Inflammatory macrophage treated with lipopolysaccharide for 1 hour (primary cell): Measurements from ENCODE around the gene SYNE2.

Experiments
- DNase-seq, 2 donors: peaks; one replicate each; pipeline ENCODE4 v3.0.0-alpha.2; 2020 to 2022

The SYNE2 gene

DNA sequence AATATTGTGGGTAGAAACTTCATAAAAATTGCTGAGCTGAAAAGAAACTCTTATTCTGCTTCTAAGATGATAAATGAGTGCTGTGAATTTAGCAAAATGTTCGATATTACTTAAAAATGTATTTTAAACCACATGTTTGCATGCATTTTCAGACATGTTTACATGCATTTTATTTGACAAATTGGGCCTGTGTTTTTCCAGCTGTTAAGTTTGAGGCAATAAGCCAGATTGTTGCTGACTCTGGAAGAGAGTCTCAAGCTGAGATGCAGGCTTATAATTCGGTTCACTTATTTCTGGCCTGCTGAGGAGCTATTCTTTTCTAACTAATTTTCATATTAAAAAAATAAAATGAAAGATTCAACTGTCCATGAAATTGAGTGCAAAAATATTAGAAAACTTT lies 110.1 kb downstream of the SYNE2 start:
- DNase-seq: no peak

DNA sequence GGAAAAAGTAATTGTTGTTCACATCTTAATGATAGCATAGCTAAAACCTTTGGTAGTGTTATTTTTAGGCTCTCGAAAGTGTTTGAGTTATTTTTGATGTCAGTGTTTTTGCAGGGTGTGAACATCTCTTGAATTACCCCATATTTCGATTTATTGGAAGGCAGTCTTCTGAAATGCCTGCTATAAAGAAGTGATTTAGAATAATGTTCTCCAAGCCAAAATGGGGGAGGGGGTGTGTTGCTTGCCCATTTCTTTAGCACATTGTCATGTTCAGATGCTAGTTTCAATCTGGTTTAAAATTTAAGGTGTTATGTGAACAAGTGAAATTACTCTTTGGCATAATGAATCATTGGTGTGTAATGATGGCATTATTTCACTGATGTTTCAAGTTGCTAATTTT lies 110.6 kb downstream of the SYNE2 start:
- no peak for DNase-seq

- DNase-seq: no peak
Observed at GRCh38 chr14:63964113-63964512, 111.3 kb downstream of the SYNE2 start.

DNA sequence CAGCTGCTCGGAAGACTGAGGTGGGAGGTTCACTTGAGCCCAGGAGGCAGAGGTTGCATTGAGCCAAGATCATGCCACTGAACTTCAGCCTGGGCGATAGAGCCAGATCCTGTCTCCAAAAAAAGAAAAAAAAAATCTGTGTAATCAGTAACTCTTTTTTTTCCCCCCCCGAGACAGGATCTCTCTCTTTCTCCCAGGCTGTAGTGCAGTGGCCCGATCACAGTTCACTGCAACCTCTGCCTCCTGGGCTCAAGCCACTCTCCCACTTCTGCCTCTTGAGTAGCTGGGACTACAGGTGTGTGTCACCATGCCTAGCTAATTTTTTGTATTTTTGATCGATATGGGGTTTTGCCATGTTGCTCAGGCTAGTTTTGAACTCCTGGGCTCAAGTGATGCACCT lies 113.6 kb downstream of the SYNE2 start:
- no peak for DNase-seq

DNA sequence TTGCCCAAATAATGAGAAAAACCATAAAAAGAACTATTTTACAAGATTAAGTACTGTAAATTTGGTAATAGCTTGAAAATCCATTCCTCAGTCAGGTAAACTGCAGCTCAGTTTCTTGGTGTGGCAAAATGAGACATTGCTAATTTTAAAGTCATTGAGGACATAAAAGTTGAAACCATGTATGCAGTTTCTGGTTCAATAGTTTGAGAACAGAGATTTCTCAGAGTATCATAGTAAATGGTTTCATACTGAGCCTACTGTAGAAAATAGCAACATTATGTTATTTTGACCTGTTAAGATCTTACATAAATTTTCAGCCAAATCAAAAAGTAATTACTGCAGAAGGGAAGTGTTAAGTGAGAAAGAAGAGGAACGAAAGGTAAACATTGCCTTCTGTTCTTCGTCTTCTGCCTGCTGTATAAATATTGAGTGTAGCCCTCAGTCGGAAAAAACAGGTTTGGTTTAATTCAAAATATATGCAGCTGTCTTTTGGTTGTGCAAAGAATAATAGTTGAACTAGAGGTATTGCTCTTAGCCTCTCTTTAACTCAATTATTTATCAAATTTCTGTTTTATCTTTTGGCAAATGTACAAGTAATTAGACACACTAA lies 119.6 kb downstream of the SYNE2 start:
- no peak for DNase-seq

GRCh38 chr14:63974176-63974575 lies 121.4 kb downstream of the SYNE2 start:
- no peak for DNase-seq

DNA sequence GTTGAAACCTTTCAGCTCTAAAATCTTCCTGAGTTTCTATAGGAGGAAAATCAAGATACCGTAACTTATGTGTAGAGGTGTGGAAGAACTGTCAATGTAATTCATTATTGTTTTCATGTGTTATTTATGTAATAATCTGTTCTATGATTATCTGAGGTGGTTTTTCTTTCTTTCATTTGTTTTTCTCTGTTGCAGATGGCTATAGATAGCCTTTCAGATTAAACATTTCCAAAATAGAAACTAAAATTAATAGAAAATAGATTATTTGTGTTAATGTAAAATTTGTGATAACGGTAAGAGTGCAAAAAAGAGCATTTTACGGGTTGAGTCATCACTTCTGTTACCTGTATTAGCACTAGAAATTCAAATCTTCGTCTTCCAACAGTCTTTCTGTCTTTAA lies 128.8 kb downstream of the SYNE2 start:
- no peak for DNase-seq

DNA sequence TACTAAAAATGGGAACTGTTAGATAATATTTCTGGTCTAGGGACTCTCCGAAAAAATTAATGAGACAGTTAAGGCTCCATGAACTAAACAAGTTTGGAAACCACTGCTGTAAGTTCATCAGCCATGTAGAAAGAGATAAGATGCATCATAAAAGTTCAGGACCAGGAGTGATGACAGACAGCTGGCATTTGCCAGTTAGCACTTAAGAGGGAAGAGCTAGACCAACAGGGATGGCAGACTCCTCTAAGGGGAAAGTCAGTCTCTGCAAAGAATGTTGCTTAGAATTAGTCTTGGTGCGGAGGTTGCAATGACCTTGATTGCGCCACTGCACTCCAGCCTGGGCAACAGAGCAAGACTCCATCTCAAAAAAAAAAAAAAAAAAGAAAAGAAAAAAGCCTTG lies 129.4 kb downstream of the SYNE2 start:
- DNase-seq: no peak

DNA sequence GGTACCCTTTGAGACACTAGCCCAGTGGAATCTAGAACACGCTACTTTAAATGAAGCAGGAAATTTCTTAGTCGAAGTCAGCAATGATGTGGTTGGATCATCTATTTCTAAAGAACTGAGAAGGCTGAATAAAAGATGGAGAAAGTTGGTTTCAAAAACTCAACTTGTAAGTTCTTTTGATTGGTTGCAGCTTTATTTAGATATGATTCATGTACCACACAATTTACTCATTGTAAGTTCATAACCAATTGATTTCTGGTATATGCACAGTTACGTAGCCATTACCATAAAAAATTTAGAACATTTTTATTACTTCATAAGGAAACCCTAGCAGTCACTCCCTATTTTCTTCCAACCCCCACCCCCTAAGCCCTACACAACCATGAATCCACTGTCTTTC lies 129.8 kb downstream of the SYNE2 start:
- no peak for DNase-seq

DNA sequence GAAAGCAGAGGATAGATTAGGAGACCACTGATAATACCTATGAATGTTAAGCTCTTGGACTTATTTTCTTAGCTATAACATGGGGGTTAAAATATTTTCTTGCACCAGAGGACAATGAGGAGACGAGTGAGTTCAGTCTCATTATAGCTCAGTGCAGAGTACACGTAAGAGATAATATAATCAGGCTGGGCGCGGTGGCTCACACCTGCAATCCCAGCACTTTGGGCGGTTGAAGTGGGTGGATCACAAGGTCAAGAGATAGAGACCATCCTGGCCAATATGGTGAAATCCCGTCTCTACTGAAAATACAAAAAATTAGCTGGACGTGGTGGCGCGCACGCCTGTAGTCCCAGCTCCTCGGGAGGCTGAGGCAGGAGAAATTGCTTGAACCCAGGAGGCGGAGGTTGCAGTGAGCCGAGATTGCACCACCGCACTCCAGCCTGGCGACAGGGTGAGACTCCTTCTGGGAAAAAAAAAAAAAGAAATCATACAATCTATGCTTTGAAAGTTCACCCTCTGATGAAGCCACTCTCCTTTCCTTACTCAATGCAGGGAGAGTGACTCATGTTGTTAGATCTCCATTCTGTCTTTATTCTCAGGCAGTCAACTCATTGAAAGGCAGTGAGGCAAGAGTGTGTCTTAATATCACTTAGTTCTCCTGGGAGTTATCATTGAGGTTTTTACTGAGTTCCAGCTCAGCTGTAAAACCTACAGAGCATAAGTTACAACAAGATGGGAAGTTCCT lies 134.2 kb downstream of the SYNE2 start:
- no peak for DNase-seq

GRCh38 chr14:63988579-63988978 lies 135.8 kb downstream of the SYNE2 start:
- no peak for DNase-seq

- DNase-seq: no peak
Observed at GRCh38 chr14:63991833-63992232, 139.0 kb downstream of the SYNE2 start.

- no peak for DNase-seq
Observed at GRCh38 chr14:63992858-63993257, 140.1 kb downstream of the SYNE2 start.

DNA sequence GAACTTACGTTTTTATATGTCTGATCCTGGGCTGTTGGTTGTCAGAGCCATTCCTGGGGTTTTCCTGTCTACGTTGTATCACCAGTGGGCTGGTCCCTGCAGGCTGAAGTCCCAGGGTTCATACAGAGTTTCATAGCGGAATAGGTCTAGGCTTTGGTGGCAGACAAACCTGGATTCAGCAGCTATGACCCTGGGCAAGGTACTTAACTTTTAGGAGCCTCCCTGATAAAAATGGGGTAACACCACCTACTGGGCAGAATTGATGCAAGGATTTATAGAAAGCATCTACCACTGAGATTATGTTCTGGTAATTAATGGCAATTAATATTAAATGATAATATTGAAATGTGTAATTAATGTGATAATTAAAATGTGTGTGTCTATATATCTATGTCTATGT lies 141.2 kb downstream of the SYNE2 start:
- no peak for DNase-seq

GRCh38 chr14:63995285-63995684 lies 142.5 kb downstream of the SYNE2 start:
- DNase-seq: no peak

DNA sequence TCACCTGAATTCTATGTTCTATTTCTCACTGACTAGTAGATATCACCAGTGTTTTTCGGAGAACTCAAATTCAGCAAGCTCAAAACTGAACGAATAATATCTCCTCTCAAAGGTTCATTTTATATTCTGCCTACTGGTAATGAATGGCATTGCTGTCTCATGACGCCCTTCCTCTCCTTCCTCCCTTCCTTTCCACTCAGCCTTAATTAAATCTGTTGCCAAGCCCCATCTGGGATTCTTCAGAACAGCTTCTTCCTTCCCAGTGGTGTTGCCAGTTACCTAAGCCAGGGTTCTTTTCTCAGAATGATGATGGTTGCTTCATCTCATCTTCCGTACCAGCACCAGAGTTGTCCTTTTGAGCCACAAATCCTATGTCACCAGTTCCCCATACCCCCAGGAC lies 143.2 kb downstream of the SYNE2 start:
- no peak for DNase-seq

- no peak for DNase-seq
Observed at GRCh38 chr14:63996625-63997220, 143.9 kb downstream of the SYNE2 start.

GRCh38 chr14:64000749-64001148 lies 147.9 kb downstream of the SYNE2 start:
- no peak for DNase-seq

DNA sequence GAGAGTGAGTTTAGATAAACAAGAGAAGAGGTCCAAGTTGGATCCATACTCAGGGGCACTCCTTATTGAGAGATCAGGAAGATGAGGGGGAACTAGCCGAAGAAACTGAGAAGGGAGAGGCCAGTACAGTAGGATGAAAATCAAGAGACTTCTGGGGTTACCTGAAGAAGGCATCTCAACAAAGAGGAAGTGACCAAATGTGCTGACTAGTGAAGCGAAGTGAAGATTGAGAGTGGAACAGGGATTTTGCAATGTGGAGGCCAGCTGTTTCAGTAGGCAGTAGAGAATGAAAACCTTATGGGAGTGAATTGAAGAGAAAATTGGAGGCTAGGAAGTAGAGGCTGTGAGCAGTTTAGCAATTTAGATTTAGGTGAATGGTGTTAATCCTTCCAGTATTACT lies 153.0 kb downstream of the SYNE2 start:
- no peak for DNase-seq

- no peak for DNase-seq
Observed at GRCh38 chr14:64008016-64008415, 155.2 kb downstream of the SYNE2 start.

GRCh38 chr14:64012003-64012402 lies 159.2 kb downstream of the SYNE2 start:
- no peak for DNase-seq

DNA sequence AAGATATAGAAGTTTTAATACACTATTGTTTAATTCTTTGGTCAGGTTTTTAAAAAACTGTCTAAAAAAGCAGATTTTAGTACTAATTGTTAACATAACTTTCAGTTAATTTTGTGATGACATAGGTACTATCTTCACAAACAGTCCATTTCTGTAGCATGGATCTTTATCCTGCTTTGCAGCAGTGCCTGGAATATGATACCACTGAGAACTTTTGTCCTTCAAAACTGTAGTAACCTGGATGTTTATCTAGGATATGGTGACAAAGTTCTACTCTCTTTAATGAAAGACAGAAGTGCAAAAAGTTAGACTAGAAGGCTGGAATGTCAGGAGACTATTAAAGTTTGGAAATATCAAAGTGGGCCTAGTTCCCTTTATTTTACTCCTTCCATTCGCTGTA lies 159.9 kb downstream of the SYNE2 start:
- DNase-seq: no peak

DNA sequence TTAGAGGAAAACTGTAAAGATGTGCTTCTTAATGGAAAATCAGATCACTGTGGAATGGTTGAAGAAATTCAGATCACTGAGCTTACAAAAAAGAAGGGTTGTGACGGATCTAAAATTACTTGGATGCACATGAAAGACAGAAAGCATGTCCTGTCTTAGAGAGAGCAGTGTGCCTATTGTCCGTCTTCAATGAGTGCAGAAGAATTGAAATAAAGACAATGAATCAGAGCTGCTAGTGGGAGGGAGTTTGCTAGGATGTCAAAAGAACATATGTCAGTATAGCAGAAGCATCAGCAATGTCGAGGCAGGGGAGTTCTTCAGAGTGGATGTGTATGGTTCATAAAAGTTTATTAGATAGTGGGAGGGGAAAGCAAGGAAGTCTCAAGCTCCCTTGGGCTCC lies 172.7 kb downstream of the SYNE2 start:
- DNase-seq: no peak

GRCh38 chr14:64026600-64026999 lies 173.8 kb downstream of the SYNE2 start:
- DNase-seq: no peak

- no peak for DNase-seq
Observed at GRCh38 chr14:64035143-64035542, 182.3 kb downstream of the SYNE2 start.
